Activated naive CD4-positive, alpha-beta T cell treated with anti-CD3 and anti-CD28 coated beads for 36 hours (primary cell): ENCODE measurements around the gene CCDC14. TPM values are rescaled to one million over a fixed set of nuclear protein-coding genes. Genes with fewer than 3 reads are reported as not detected.
"Not testable (repeated sequence)": the region's sequence is repeated elsewhere in the genome, so short reads cannot be mapped to it uniquely, and the experiment has no call there.

Experiments
- CTCF ChIA-PET: fragments of 350-600 bp; sonication (Branson Sonifier 250); formaldehyde crosslinking; loops from one replicate; lab custom pipeline; 2021; ENCODE audit warnings: antibody characterized with exemption; lab: Charles Lee
- DNase-seq: peaks from one replicate; pipeline ENCODE4 v3.0.0-alpha.2; 2020
- H3K27ac Mint-ChIP-seq: one replicate; pipeline ENCODE4 v1.8.0; 2021; ENCODE audit warnings: mild to moderate bottlenecking, mixed read lengths
- H3K27me3 Mint-ChIP-seq: one replicate; pipeline ENCODE4 v1.8.0; 2021; ENCODE audit warnings: low read depth, mixed read lengths
- H3K36me3 Mint-ChIP-seq: one replicate; pipeline ENCODE4 v1.8.0; 2021; ENCODE audit warnings: low read depth, mixed read lengths
- H3K4me1 Mint-ChIP-seq: one replicate; pipeline ENCODE4 v1.8.0; 2021; ENCODE audit warnings: low read depth, mixed read lengths
- H3K4me3 Mint-ChIP-seq: one replicate; pipeline ENCODE4 v1.8.0; 2021; ENCODE audit warnings: mild to moderate bottlenecking, moderate library complexity, mixed read lengths
- H3K9me3 Mint-ChIP-seq: one replicate; pipeline ENCODE4 v1.8.0; 2021; ENCODE audit warnings: mixed read lengths
- intact Hi-C: fragments of 100-400 bp; cut with micrococcal nuclease; formaldehyde crosslinking; loops from one replicate; pipeline ENCODE4 v1.15.1; 2023
- total RNA-seq, 2 experiments: library from RNA; stranded (reverse); gene quantifications; one replicate each; pipeline ENCODE4 v1.2.3, GENCODE V29; 2021

CCDC14 gene
- total RNA-seq, 2 experiments from 2014 or later = 44.8 to 48.4 TPM

DNA sequence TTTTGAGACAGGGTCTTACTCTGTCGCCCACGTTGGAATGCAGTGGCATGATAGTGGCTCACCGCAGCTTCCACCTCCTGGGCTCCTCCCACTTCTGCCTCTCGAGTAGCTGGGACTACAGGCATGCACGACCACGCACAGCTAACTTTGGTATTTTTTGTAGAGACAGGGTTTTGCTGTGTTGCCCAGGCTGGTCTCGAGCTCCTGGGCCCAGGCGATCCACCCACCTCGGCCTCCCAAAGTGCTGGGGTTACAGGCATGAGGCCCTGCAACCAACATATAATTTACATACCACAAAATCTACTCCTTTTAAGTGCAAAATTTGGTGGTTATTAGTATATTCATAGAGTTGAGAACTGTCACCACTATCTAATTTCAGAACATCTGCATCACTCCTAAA lies 31.7 kb downstream of the CCDC14 start:
- H3K36me3 Mint-ChIP-seq = peaks cover 42% of the 10 kb centered on the region
- no peak overlapping the region for H3K4me3 Mint-ChIP-seq
- DNase-seq = no peak
- intact Hi-C loops = no loop called here
- H3K27me3 Mint-ChIP-seq = no peaks in the 10 kb centered on the region
- H3K9me3 Mint-ChIP-seq = peaks cover 5% of the 10 kb centered on the region
- CTCF ChIA-PET = interaction anchor here (0.9 kb wide), 1 partner anchor 158 kb away, joined by 3 read pairs; no protein-coding TSS in a partner anchor
- H3K27ac Mint-ChIP-seq = no peak overlapping the region
- no peaks in the 10 kb centered on the region for H3K4me1 Mint-ChIP-seq

DNA sequence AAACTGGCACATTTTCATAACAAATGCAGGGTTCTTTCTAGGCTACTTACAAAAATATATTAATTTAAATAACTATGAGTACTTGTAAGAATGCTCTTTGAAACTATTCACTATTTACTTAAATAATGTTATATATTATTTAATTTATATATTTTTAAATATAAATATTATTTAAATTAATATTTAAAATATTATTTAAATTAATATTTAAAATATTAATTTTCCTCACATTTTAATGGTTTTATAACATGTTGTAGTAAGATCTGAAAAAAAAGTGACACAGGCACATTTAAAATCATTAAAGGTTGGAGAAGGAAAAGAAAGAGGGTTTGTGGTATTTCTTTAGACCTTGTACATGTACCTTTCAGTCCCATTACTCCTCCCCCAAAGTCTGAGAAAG lies 34.6 kb downstream of the CCDC14 start:
- H3K27ac Mint-ChIP-seq = no peak overlapping the region
- H3K4me1 Mint-ChIP-seq = no peaks in the 10 kb centered on the region
- no peak overlapping the region for H3K4me3 Mint-ChIP-seq
- H3K9me3 Mint-ChIP-seq = peaks cover 28% of the 10 kb centered on the region
- no peak for DNase-seq
- intact Hi-C loops = no loop called here
- peaks cover 53% of the 10 kb centered on the region for H3K36me3 Mint-ChIP-seq
- no peaks in the 10 kb centered on the region for H3K27me3 Mint-ChIP-seq
- CTCF ChIA-PET = no interaction called here

DNA sequence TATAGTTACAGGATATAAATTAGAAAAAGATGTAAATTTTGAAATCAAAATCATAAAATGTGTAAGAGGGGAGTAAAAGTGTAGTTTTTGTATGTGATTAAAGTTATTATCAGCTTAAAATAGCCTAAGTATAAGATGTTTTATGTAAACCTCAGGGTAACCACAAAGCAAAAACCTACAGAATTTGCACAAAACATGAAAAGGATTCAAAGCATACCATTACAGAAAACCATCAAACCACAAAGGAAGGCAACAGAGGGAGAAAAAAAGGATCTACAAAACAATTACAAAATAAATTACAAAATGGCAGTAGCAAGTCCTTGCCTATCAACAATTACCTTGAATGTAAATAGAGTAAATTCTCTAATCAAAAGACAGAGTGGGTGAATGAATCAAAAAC lies 40.2 kb downstream of the CCDC14 start:
- no peak overlapping the region for H3K4me3 Mint-ChIP-seq
- H3K27me3 Mint-ChIP-seq = no peaks in the 10 kb centered on the region
- H3K27ac Mint-ChIP-seq = no peak overlapping the region
- intact Hi-C loops = no loop called here
- CTCF ChIA-PET = no interaction called here
- no peak for DNase-seq
- H3K4me1 Mint-ChIP-seq = no peaks in the 10 kb centered on the region
- H3K36me3 Mint-ChIP-seq = peaks cover 59% of the 10 kb centered on the region
- H3K9me3 Mint-ChIP-seq = peaks cover 40% of the 10 kb centered on the region

DNA sequence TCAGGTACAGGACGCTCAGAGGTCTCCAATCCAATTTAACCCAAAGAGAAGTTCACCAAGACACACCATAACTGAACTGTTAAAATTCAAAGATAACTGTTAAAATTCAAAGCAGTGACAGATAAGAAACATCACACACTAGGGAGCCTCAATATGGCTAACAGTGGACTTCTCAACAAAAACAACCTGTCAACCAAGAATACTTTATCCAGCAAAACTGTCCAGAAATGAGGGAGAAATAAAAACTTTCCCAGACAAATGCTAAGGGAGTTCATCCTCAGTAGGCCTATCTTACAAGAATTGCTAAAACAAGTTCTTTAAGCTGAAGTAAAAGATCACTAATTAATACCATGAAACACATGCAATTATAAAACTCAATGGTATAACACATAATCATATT lies 40.6 kb downstream of the CCDC14 start:
- no peak for DNase-seq
- H3K4me1 Mint-ChIP-seq = no peaks in the 10 kb centered on the region
- H3K4me3 Mint-ChIP-seq = no peak overlapping the region
- intact Hi-C loops = no loop called here
- peaks cover 57% of the 10 kb centered on the region for H3K36me3 Mint-ChIP-seq
- peaks cover 40% of the 10 kb centered on the region for H3K9me3 Mint-ChIP-seq
- CTCF ChIA-PET = no interaction called here
- no peak overlapping the region for H3K27ac Mint-ChIP-seq
- H3K27me3 Mint-ChIP-seq = no peaks in the 10 kb centered on the region

DNA sequence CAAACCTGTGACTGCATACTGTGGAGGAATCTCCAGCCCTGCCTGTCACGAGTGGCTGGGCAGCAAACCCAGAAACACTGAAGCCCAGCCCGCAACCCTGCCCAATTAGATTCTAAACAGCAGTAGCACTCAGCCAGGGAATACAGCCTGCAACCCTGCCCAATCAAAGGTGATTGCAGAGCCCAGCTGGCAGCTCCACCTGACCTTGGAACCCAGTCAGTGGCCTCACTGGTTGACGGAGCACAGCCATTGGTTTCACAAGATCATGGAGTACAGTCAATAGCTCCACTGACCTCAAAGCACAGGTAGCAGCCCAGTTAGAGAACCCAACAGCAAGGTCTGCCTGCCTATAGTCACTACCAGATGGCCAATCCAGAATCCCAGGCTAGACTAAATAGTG lies 41.7 kb downstream of the CCDC14 start:
- Mint-ChIP-seq H3K27me3 (no peaks in the 10 kb centered on the region), H3K4me3 (no peak overlapping the region), H3K9me3 (peaks cover 36% of the 10 kb centered on the region), H3K4me1 (no peaks in the 10 kb centered on the region), H3K27ac (no peak overlapping the region), H3K36me3 (peaks cover 57% of the 10 kb centered on the region)
- intact Hi-C loops = no loop called here
- CTCF ChIA-PET = no interaction called here
- no peak for DNase-seq

DNA sequence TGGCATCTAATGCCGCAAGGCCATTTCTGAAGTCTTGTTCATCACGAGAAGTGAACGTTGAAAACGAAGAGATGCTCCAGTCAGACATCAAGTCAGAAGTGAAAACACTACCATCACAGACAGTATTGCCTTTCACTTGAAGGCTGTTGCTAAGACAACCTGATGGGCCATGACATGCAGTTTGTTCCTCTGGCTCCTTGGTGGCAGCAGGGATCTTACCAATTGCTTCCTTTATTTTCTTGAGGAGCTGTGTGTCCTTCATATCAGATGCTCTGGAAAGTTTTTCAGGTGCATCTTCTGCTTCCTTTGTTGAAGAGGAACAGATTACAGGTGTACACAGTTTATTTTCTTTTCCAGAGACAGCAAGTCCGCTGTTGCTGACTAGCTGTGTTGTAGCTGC lies 46.2 kb downstream of the CCDC14 start:
- no peaks in the 10 kb centered on the region for H3K27me3 Mint-ChIP-seq
- H3K9me3 Mint-ChIP-seq = no peaks in the 10 kb centered on the region
- no peaks in the 10 kb centered on the region for H3K4me1 Mint-ChIP-seq
- no peak overlapping the region for H3K4me3 Mint-ChIP-seq
- peaks cover 17% of the 10 kb centered on the region for H3K36me3 Mint-ChIP-seq
- no peak overlapping the region for H3K27ac Mint-ChIP-seq
- no peak for DNase-seq
- intact Hi-C loops = no loop called here
- CTCF ChIA-PET = interaction anchor here (0.6 kb wide), 1 partner anchor 52 kb away, joined by 3 read pairs; no protein-coding TSS in a partner anchor

DNA sequence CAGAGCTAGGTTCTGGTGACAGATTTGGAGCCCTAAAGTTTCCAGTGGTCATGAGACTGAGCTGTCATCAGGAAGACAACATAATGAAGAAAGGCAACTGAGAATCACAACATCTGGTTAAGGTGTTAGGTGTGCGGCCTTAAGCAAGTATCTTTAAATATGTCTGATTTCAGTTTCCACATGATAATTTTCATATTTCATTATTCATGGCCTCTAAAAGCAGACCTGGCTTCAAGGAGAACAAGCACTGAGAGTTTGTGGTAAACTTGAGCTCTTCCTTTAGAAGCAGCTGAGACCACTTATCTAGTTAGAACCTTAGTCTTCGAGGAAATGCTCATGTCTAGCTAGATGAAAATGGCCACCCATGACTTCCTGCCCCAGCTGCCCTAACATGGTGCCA lies 51.2 kb downstream of the CCDC14 start:
- Mint-ChIP-seq H3K4me3 (no peak overlapping the region), H3K27ac (no peak overlapping the region), H3K9me3 (no peaks in the 10 kb centered on the region), H3K27me3 (peaks cover 2% of the 10 kb centered on the region), H3K36me3 (peaks cover 1% of the 10 kb centered on the region), H3K4me1 (no peaks in the 10 kb centered on the region)
- DNase-seq = no peak
- intact Hi-C loops = no loop called here
- CTCF ChIA-PET = no interaction called here

DNA sequence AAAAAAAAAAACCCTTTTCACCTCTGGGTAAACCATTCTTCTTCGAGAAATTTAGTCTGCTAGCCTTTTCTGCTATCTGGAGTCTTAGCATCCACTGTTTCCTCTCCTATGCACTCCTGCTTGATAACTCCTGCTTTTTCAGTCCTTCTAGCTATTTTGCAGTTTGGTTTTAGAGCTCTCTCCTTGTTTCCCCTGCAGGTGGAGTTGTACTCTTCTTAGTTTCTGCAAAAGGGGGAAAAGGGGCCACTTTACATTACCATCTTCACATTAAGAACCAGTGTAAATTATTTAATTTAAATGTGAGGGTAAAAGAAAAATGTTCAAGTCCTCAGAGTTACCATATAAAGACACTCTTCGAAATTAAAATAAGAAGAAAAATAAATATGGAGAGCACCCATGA lies 53.3 kb downstream of the CCDC14 start:
- no peak for DNase-seq
- Mint-ChIP-seq H3K4me1 (no peaks in the 10 kb centered on the region), H3K4me3 (no peak overlapping the region), H3K9me3 (no peaks in the 10 kb centered on the region), H3K27me3 (peaks cover 2% of the 10 kb centered on the region), H3K36me3 (no peaks in the 10 kb centered on the region), H3K27ac (no peak overlapping the region)
- intact Hi-C loops = no loop called here
- CTCF ChIA-PET = interaction anchor here (0.6 to 0.9 kb wide), 2 partner anchors 60 to 925 kb away, joined by 4 to 5 read pairs; no protein-coding TSS in a partner anchor

DNA sequence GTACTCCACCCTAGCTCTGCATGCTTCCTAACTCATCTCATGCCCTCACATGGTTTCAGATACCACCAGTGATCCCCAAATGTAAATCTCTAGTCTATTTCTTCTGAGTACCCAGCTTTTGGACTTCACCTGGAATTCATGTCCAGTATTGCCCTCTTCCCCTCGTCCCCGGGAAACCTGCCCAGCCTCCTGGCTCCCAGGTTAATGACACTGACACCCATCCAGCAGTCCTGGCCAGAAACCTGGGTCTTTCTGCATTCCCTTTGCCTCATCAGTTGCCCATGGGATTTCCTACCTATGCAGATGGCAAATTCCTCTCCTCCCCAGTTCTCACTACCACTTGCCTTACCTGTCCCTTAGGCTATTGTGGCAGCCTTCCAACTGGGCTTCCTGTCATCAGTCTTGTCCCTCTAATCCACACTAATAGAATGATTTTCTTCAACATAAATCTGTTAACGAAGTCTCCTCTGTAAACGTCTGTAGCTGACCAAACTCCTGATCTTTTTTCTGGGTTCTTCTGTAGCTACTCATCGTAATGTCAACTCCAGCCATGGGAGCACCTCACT lies 61.6 kb downstream of the CCDC14 start:
- H3K4me3 Mint-ChIP-seq = no peak overlapping the region
- H3K27me3 Mint-ChIP-seq = peaks cover 5% of the 10 kb centered on the region
- intact Hi-C loops = no loop called here
- CTCF ChIA-PET = no interaction called here
- DNase-seq = no peak
- H3K9me3 Mint-ChIP-seq = no peaks in the 10 kb centered on the region
- no peaks in the 10 kb centered on the region for H3K4me1 Mint-ChIP-seq
- no peak overlapping the region for H3K27ac Mint-ChIP-seq
- H3K36me3 Mint-ChIP-seq = no peaks in the 10 kb centered on the region

DNA sequence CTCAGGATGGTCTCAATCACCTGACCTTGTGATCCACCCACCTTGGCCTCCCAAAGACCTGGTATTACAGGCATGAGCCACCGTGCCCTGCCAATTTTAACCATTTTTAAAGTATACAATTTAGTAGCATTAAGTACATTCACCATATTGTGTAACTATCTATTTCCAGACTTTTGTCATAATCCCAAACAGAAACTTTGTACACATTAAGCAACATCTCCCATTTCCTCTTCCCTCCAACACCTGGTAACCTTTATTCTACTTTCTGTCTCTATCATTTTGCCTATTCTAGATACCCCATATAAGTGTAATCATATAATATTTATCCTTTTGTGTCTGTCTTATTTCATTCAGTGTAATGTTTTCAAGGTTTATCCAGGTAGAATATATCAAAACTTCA lies 68.0 kb downstream of the CCDC14 start:
- no peak overlapping the region for H3K27ac Mint-ChIP-seq
- CTCF ChIA-PET = no interaction called here
- peaks cover 17% of the 10 kb centered on the region for H3K9me3 Mint-ChIP-seq

DNA sequence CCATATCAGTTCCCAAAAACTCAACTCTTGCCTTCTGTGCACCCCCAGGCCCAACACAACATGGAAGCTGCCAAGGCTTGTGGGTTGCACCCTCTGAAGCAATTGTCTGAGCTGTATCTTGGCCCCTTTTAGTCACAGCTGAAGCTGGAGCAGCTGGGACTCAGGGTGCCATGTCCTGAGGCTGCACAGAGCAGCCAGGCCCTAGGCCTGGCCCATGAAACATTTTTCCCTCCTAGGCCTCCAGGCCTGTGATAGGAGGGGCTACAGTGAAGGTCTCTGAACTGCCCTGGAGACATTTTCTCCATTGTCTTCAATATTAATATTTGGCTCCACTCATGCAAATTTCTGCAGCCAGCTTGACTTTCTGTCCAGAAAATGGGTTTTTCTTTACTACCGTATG lies 68.8 kb downstream of the CCDC14 start:
- Mint-ChIP-seq H3K4me3 (no peak overlapping the region), H3K27me3 (peaks cover 19% of the 10 kb centered on the region), H3K4me1 (no peaks in the 10 kb centered on the region), H3K27ac (no peak overlapping the region), H3K36me3 (peaks cover 5% of the 10 kb centered on the region), H3K9me3 (peaks cover 17% of the 10 kb centered on the region)
- intact Hi-C loops = no loop called here
- CTCF ChIA-PET = no interaction called here
- DNase-seq = no peak

More for the DNA sequence above, 68.0 kb downstream of the CCDC14 start:
- DNase-seq = no peak
- intact Hi-C loops = no loop called here
- peaks cover 5% of the 10 kb centered on the region for H3K36me3 Mint-ChIP-seq
- H3K4me3 Mint-ChIP-seq = no peak overlapping the region
- H3K27me3 Mint-ChIP-seq = peaks cover 16% of the 10 kb centered on the region
- no peaks in the 10 kb centered on the region for H3K4me1 Mint-ChIP-seq

DNA sequence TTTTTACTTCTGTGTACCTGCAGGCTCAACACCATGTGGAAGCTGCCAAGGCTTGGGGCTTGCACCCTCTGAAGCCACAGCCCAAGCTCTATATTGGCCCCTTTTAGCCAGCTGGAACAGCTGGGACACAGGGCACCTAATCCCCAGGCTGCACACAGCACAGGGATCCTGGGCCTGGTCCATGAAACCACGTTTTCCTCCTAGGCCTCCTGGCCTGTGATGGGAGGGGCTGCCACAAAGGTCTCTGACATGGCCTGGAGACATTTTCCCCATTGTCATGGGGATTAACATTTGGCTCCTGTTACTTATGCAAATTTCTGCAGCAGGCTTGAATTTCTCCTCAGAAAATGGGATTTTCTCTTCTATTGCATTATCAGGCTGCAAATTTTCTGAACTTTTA lies 70.0 kb downstream of the CCDC14 start:
- Mint-ChIP-seq H3K27me3 (peaks cover 25% of the 10 kb centered on the region), H3K9me3 (peaks cover 17% of the 10 kb centered on the region)
- H3K4me1 Mint-ChIP-seq, H3K4me3 Mint-ChIP-seq, CTCF ChIA-PET, H3K36me3 Mint-ChIP-seq, H3K27ac Mint-ChIP-seq, DNase-seq, intact Hi-C loops: not testable (repeated sequence)

DNA sequence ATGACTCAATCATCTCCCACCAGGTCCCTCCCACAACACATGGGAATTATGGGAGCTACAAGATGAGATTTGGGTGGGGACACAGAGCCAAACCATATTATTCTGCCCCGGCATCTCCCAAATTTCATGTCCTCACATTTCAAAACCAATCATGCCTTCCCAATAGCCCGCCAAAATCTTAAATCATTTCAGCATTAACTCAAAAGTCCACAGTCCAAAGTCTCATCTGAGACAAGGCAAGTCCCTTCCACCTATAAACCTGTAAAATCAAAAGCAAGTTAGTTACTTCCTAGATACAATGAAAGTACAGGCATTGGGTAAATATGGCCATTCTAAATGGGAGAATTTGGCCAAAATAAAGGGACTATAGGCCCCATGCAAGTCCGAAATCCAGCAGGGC lies 70.9 kb downstream of the CCDC14 start:
- H3K4me1 Mint-ChIP-seq, H3K27ac Mint-ChIP-seq, CTCF ChIA-PET, intact Hi-C loops, H3K36me3 Mint-ChIP-seq, DNase-seq, H3K4me3 Mint-ChIP-seq: not testable (repeated sequence)
- peaks cover 17% of the 10 kb centered on the region for H3K9me3 Mint-ChIP-seq
- peaks cover 31% of the 10 kb centered on the region for H3K27me3 Mint-ChIP-seq
